ENCODE data around the gene HES2.
"Not testable (repeated sequence)": the region's sequence is repeated elsewhere in the genome, so short reads cannot be mapped to it uniquely, and the experiment has no call there.

The HES2 gene, protein sequence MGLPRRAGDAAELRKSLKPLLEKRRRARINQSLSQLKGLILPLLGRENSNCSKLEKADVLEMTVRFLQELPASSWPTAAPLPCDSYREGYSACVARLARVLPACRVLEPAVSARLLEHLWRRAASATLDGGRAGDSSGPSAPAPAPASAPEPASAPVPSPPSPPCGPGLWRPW

DNA sequence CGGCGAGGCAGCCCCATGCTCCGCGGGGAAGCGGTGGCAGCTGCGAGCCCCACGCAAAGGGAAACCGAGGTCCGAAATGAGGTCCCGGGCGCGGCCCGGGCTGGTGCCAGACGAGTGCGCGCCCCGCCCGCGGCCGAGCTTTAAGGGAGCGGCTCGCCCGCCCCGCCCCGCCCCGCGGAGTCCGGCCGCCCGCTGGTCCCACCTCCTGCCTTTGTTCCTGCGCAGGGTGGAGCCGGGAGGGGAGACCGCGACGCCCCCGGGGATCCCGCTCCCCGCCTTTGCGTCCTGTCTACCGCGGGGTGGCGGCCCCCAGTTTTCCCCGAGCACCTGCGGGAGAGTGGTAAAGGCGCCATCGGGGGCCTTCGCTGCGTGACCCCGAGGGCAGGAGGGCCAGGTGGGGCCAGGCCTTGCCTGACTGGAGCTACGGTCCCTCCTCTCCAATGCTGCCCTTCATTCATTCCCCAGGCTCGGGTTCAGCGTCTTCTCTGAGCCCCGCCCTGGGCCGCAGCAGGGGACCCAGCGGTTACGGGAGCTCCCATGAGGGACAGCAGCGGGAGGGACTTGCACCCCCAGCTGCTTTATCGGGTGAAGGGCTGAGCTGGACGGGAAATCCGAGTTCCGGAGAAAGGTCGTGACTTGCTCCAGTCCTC is at the start of gene HES2:
TSS of gene HES2 (minus strand) at position 116 of the 650 bp plus-strand sequence. CDS start at position 17, 99 bp downstream.
- no peak for DNase-seq

DNA sequence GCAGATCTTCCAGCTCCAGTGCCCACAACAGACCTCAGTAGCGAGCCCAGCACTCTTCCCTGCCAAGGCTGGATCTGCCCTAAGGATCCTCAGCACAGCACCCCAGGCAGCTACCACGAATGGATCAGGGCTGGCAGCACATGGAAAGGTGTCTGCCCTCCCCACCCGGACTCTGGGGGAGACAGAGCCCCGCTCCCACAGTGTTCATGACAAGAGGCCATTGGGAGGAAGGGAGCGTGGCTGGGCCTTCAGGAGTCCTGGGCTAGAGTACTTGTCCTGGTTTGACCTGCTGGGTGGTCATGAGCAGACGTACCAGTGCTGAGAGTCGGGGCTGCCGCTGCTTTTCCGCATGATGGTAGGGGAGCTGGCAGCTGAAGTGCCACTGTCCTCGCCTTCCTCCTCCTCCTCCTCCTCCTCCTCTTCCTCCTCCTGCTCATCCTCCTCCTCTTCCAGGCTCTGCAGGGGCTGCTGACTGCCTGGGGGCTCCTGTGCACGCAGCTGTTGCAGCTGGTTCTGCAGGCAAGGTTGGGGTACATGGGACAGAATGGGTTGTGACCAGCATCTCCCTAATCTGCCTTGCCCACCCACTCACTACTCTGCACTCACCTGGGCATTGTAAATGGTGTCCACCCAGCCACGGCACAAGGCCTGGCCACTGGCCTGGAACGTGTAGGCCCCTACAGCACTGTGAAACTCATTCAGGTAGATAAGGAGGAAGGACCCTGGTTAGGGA is 49.2 kb upstream of the HES2 start:
- no peak for DNase-seq

DNA sequence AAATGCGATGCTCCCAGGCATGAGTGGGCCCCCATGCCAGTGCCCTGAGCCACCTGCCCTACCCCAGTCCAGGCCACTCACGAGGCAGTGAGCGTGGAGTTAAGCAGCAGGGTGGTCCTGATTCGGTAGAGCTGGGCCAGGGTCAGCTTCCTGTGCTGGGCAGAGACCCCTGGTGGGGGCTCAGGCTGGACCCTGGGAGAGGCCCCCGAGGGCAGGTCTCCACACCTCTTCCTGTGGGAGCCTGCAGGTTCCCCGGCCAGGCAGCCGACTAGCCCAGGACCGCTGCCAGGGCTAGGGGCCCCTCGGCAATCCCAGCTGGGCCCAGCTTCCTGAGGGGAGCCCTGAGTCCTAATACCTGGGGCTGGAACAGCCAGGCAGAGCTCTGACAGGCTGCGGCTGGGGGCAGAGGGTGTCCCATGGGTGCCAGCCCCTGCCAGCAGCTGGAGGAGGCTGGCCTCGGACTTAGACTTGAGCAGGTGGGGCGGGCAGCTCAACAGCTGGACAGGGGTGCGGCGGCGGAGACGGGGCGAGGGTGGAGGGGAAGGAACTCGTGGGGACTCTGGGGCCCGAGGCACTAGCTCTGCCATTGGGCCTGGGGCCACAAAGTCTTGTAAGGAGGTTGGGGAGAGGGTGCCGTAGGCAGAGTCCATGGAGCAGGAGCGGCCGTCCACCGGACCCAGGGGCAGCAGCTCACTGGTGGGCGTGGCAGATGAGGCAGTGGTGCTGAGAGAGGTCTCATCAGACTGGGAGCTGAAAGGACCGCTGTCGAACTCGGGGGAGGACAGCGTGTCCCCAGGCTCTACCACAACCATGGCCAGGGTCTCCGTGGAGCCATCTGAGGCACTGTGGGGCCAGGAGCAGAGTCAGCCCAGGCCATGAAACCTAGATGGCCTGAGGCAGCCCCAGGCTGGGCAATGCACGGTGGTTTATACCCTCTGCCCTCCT is 48.3 kb upstream of the HES2 start:
- no peak for DNase-seq

DNA sequence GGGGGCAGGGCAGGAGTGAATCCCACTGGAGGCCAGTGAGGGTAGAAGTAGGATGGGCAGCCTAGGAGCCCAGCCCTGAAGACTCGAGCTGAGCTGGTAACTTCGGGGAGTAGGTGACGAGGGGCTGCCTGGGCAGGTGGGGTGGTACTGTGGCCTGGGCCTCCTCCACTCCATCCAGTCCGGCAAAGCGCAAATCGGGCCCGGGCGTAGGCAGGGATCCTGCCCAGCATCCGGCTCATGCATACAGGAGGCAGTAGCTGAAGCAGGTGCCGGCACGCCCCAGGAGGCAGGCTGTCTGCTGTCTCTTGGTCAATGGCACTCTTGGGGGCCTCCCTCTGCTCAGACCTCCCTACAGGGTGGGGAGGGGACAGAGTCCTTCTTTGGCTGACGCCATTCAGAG is 47.5 kb upstream of the HES2 start:
- DNase-seq = no peak

DNA sequence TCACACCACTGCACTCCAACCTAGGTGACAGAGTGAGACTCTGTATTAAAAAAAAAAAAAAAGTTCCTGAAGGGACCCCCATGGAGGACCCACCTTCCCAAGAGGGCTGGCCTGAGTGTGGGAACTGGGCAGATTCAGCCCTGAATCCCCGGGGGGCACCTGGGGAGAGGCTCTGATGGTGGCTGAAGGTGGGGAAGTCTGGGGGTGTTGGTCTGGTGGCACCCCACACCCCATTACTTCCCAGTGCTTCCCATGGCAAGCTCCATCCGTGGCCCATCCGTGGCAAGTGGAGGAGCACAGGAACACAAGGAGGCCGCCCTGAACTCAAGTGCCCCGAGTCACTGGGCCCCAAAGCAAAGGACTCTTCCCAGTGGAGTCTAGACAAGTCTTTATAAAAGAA is 47.0 kb upstream of the HES2 start:
- no peak for DNase-seq

DNA sequence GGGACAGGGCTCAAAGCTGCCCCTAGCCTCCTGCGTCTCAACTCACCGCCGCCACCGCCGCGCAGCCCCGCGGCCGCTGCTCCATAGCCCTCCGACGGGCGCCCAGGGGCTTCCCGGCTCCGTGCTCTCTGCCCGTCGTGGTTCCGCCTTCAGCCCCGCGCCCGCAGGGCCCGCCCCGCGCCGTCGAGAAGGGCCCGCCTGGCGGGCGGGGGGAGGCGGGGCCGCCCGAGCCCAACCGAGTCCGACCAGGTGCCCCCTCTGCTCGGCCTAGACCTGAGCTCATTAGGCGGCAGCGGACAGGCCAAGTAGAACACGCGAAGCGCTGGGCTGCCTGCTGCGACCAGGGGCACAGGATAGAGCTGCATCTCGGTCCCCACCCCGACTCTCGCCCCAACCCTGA is 46.3 kb upstream of the HES2 start, which contains the start of gene TNFRSF25:
TSS of gene TNFRSF25 (minus strand) at position 151 of the 400 bp plus-strand sequence. CDS start at position 85, 66 bp downstream.
- DNase-seq = no peak

DNA sequence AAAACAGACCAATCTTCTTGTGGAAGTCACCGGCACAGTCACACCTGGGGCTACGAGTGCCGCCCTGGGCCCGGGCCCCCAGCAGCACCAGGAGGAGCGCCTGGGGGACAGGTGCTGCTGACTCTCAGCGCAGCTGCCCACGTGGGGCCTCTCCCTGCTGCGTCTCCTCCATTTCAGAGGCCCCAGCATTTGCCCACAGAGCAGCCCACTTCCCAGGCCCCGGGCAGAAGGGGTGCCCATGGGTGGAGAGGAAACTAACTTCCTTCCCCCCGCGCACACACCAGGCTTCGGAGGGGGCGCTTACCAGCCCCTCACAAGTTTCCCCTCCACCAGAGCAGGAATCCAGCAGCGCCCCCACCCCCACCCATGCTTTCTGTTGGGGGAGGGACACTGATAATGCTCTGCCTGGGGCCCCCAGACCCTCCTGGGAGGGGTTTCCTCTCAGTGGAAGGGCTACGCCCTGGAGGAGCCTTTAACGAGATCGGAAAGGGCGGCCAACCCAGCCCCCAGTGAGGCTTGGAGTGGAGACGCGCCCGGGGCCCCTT is 45.8 kb upstream of the HES2 start:
- no peak for DNase-seq

DNA sequence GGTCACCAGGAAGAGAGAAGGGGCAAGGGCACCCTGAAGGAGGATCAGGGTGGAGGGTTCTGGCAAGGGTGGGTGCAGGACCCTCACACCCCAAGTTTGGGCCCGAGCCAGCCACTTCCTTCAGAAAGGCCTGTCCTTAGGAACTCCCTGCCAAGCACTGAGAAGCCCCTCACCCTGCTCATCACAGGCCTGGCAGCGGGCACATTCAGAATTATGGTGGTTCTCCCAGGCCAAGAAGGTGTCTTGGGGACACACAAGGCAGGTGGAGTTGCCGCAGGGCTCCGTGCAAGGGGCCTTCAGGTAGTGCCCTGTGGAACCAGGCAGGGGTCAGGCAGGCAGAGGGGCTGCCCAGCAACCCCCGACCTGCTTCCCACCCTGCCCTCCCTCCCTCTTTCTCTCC is 45.2 kb upstream of the HES2 start:
- DNase-seq = no peak

DNA sequence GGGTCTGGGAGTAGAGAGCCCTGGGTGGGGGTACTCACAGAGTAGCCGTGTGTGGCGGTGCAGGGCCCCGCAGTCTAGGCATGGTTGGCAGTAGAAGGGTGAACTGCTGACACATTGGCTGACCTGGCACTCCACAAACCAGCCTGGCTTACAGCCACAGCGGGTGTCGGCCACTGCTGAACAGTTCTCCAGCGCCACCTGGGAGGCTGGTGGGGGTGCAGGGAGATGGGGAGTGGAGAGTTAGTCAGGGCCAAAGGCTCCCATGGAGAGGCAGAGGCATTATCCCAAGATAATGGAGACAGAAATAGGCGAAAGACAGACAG is 44.8 kb upstream of the HES2 start:
- DNase-seq = peak in 1 of 2 experiments; percentile 32

DNA sequence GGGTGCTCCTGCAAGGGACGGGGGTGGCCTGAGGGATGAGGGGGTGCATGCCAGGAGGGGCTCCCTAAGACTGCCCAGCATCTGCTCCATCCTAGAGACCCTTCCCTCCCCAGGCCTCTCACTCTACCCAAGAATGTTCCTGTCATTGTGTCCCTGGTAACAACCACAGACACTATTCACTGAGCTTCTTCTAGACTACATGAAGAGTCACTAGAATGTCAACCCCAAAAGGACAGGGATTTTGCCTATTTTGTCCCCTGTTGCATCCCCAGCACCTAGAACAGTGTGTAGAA is 43.3 kb upstream of the HES2 start:
- DNase-seq = no peak

DNA sequence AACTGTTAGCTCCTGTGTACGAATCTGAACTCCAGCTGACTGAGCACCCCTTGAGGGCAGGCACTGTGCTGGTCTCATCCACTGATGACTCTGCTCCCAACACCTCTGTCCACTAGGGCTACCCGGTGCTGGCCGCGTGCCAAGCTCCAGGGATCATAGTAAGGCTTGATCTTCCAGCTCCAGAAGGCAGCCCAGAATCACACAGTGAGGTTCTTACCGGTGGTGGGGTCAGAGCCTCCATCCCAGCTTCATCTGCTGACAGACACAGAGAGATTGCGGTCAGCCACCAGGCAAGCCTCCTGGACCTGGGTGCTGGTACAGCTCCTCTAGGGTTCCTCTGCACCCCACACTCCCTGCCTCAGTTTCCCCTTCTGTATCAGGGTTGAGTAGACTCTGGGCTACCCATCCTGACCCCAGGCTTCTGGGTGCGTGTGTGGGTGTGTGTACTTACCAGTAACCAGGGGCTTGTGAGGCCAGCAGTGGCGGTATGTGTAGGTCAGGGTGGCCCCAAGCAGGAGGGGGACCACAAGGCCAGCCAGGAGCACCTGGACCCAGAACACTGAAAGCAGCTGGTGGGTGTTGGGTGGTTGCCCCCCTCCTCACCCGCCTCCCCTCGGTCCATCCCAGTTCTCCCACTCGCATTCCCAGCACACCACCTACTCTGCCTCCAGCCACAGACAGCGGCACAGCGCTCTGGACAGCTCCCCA is 42.8 kb upstream of the HES2 start:
- DNase-seq = no peak

DNA sequence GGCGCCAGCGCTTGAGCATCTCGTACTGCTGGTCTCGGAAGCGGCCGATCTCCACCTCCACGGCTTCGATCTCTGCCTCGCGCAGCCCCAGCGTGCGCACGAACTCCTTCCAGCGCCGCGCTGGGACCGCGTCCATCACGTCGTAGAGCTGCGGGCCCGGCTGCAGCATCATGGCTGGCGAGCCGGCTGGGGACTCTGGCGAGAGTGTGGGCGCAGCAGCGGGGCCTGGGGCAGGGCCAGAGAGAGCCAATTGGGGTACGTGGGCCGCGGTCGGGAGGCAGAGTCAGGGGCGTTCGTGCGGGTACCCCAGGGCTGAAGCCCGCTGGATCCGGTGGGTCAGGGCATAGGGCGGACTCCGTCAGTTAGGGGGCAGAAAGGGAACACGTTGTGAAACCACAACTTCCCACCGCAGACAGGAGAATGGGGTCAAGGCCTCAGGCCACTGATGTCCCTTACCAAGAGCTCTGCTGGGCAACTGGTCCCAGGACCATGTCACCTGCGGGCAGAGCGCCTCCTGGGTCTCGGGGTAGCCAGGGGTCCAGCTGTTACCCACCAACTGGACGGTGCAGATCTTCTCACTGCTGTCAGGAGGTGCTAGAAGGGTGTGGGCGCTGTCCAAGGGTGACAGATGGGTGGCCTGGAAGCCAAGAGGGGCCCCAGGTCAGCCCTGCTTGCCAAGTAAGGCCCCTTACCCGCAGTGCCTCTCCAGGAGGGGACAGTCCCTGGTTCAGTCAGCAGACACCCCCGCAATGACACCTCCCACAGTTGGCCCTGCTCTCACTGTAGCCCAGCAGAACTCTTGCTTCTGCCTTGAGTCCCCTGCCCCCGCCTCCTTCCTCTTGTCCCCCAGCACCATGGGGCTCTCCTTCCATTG is 42.1 kb upstream of the HES2 start:
- no peak for DNase-seq

DNA sequence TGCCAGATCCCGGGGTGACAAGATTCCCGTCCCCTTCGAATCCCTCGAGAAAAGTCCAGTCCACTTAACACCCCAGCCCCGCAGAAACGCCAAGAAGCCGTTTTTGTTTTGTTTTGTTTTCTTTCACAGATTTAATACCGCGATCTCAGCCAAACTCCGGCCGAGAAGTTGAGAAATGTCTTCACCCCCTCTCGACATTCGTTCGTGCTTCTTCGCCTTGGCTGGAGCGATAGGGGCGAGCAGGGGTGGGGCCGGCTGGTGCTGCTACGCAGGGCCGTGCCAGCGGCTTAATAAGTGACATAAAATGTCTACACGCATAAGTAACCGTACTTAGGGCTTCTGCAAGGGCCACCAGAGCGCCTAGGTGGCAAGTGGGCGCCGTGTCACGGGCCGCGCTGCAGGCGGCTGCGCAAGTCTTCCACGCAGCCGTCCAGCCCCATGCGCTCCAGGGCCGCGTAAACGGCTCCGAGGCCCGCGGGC is 41.4 kb upstream of the HES2 start:
- DNase-seq = no peak

DNA sequence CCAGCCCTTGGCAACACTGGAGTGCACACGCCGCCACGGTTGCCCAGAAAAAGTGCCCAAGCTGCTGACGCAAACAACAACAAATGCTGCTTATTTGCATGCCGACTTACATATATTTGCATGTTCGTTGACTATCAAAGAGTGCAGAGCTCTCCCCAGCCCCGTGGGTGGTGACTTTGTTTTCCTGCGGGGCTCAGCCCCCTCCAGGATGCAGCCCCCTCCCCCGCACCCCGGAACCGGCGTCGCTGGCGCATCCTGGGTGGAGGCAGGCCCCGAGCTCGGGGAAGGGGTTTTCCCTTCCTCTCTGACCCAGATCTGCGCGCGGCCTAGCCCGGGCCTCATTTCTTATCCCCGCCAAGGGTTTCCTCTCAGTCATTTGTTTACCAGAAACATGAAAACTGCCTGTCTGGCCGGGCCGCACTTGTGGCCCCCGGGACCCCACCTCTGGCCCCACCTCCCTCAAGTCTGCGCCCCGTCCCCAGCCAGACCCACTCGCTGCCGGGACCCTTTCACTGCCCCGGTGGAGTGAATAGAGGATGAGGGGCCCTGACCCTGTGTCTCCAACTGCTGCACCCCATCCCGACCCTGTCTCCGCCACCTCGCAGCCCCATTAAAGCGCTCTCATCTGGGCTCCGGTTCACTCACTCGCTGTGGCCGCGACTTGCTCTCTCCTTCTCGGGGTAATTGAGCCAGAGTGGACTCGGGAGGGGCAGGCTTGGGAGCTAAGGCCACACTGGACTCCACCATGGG is 40.8 kb upstream of the HES2 start:
- DNase-seq = no peak

DNA sequence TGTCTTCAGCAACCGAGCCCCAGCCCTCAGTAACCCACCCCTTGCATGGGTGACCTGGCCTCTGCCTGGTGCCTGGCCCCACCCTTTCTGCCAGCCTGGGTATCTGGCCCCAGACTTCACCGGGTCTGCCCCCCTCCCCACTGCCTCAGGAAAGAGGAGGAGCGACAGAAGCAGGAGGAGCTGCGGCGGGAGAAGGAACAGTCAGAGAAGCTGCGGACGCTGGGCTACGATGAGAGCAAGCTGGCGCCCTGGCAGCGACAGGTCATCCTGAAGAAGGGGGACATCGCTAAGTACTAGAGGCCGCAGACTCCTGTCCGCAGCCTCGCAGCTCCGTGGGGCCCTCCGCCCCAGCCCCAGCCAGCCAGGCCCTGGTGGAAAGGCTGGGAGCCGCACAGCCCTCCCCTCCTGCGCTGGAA is 40.1 kb upstream of the HES2 start:
- DNase-seq = no peak

DNA sequence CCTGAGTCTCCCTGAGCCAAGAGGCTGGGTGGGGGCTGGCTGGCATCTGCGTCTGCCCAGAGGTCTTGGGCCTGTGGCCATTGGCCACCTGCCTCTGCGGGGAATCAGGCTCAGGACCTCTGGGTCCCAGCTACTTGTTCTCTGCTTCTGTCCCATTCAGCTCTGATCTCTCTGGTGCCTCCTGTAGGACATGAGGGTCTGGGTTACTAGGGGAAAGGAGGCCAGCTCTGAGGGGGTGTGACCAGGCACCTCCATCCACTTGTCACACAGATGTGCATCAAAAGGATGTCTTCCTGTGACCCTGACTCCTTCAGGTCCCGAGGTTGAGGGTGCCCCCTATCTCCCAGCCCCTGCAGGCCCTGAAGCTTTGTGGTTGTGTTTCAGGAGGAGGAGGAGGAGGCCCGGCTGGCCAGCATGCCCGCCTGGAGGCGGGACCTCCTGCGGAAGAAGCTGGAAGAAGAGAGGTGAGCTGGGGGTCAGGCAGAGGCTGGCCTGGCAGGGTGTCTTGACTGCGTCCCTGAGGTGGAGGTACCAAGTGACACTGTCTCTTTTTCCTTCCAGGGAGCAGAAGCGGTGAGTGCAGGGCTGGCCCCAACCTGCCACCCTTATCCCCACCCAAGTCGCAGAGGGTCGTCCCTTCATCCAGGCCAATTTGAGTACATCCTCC is 37.2 kb upstream of the HES2 start:
- DNase-seq = no peak

DNA sequence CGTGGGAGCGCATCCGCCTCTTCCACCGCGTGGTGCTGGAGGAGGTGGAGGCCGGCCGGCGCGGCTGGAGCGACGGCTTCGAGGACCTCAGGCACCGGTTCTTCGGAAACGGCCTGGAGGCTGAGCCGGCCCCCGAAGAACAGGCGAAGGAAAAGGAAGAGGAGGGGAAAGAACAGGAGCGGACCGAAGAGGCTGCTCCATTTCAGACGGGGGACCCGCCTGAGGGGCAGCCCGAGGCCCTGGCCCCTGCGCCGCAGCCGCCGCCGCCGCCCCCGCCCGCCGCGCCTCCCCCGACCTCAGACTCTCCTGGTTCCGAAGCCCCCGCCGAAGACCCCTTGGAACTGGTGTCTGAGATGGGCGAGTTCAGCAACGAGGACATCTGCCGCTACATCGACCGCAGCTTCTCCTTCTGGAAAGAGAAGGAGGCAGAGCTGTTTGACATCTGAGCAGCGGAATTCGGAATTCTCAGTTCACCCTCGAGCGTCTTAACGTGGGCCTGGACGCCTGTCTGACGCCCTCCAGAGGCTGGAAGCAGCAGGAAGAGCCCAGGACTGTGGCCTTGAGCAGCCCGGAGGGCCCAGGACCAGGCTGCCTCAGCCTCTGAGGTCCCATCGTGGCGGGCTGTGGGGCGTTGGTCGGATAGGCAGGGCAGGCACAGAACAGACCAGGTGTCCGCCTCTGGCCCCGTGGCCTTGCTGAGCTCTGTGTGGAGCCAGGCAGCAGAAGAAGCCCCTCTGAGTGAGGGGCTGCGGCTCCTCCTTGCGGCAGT is 36.2 kb upstream of the HES2 start:
- not testable (repeated sequence) for DNase-seq

DNA sequence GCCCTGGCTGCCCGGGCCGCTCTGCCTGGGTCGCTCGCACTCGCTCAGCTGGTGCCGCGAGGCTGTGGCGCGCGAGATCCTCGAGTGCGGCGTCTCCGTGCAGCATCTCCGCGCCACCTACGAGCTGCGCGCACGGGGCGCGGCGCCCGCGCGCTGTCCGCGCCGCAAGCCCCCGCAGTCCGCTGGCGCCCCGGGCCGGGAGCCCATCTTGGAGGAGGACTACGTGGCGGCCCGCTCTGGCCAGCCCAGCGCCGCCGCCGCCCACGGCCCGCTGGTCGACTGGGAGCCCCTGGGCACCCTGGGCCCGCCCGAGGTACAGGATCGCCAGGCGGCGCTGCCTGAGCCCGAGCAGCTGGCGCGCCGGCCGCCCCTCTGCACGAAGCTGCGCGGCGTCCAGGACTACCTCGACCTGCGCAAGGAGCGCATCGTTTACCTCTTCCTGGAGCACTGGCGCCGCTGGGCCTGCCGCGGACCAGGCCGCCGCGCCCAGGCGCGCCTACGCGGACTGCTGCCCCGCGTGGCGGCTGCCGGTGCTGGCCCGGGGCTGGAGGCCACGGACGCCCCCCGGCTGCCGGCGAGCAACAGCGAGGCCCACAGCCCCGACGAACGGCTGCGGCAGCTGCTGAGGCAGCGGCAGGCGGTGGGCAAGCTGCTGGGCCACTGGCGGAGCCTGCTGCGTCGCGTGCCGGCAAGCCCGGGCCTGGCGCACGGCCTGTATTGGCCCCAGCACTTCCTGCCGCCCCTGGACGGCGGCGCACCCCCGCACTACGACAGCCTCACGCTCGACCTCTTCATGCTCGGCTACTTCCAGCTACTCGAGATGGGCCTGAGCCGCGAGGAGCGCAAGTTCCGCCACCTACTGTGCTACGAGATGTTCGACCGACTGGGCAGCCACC is 35.4 kb upstream of the HES2 start:
- DNase-seq = no peak
